Kidney epithelial cell (primary cell): ENCODE results near the gene THADA. TPM values are rescaled to one million over a fixed set of nuclear protein-coding genes. Genes with fewer than 3 reads are reported as not detected.

Source experiments
- DNase-seq: peaks from one replicate; pipeline ENCODE4 v3.0.0-alpha.2; 2010; ENCODE audit warnings: low read depth
- H3K27me3 ChIP-seq: 2 replicates; pipeline ENCODE4 v1.6.0; 2011; ENCODE audit warnings: low read length; ENCODE audit not compliant: control insufficient read depth, insufficient read depth
- H3K36me3 ChIP-seq: 2 replicates; pipeline ENCODE4 v1.5.1; 2011; ENCODE audit warnings: low read length; ENCODE audit not compliant: control insufficient read depth, insufficient read depth
- H3K4me3 ChIP-seq: 2 replicates; pipeline ENCODE4 v1.5.1; 2011; ENCODE audit warnings: low read depth, mild to moderate bottlenecking, control low read depth, low read length
- total RNA-seq: library from RNA; depleted of rRNA; stranded (reverse); fragments of >200 nt; gene quantifications from 2 replicates; pipeline ENCODE4 v1.2.3, GENCODE V29; 2015
- TF ChIP-seq, protein P1 (sequence below): IDR thresholded peaks from 2 replicates; pipeline ENCODE4 v1.5.1; 2011; ENCODE audit warnings: mild to moderate bottlenecking, moderate library complexity, low read length, control low read depth, inconsistent platforms; ENCODE audit not compliant: insufficient read depth, poor library complexity, severe bottlenecking

THADA gene
- total RNA-seq, 1 donor from 2014 or later: 21.5 TPM

- H3K4me3 ChIP-seq: no peak overlapping the region
- no peak for DNase-seq
- H3K36me3 ChIP-seq: peaks cover 5% of the 10 kb centered on the region
- TF ChIP-seq, protein P1, sequence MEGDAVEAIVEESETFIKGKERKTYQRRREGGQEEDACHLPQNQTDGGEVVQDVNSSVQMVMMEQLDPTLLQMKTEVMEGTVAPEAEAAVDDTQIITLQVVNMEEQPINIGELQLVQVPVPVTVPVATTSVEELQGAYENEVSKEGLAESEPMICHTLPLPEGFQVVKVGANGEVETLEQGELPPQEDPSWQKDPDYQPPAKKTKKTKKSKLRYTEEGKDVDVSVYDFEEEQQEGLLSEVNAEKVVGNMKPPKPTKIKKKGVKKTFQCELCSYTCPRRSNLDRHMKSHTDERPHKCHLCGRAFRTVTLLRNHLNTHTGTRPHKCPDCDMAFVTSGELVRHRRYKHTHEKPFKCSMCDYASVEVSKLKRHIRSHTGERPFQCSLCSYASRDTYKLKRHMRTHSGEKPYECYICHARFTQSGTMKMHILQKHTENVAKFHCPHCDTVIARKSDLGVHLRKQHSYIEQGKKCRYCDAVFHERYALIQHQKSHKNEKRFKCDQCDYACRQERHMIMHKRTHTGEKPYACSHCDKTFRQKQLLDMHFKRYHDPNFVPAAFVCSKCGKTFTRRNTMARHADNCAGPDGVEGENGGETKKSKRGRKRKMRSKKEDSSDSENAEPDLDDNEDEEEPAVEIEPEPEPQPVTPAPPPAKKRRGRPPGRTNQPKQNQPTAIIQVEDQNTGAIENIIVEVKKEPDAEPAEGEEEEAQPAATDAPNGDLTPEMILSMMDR: no peak
- H3K27me3 ChIP-seq: no peaks in the 10 kb centered on the region
Measured at GRCh38 chr2:43228321-43228751, 367.5 kb downstream of the THADA start.

- no peaks in the 10 kb centered on the region for H3K27me3 ChIP-seq
- H3K4me3 ChIP-seq: peak overlapping the region; percentile 59
- TF ChIP-seq, protein P1: no peak
- H3K36me3 ChIP-seq: peaks cover 5% of the 10 kb centered on the region
- DNase-seq: no peak
Measured at GRCh38 chr2:43227830-43228281, 368.0 kb downstream of the THADA start.

DNA sequence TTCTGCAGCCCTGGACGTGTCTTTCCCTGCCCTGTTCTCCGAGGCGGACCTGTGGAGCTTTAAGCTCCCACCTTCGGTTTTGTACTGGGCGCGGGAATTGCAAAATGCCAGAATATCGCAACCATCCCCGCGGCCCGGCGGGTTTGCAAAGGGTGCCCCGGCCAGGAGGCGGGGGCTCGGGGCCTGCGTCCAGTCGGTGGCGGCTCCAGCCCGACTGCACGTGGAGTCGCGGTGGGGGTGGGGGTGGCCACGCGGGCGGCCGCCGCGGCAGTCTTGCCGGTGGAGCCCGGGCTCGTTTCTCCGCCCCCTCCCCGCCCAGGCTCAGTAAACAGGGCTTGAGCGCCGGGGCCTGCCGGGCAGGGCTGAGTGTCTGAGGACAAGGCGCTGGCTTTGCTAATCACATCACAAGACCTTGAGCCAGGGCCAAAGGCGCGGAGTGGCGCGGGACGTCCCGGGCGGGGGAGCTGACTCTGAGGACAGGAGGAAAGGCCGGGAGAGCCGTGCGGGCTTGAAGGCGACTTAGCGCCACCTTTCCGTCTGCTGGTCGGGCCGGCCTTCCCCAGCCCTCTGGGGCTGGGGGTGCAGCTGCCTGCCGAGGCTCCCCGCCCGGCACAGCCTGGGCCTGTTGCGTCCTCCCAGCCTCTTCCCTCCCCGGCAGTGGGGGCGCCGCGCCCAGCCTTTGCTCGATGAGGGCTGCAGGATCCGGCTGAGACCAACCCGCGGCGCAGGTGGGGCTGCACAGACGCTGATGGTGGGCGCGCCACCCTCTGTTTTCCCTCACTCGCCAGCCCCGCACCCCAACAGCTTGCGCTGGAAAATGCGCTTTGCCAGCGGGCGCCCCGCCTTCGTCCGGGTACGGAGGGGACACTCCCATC lies 368.6 kb downstream of the THADA start:
- no peaks in the 10 kb centered on the region for H3K27me3 ChIP-seq
- TF ChIP-seq, protein P1: peak; percentile 38
- no peak for DNase-seq
- H3K36me3 ChIP-seq: peaks cover 5% of the 10 kb centered on the region
- peak overlapping the region; percentile 59 for H3K4me3 ChIP-seq

DNA sequence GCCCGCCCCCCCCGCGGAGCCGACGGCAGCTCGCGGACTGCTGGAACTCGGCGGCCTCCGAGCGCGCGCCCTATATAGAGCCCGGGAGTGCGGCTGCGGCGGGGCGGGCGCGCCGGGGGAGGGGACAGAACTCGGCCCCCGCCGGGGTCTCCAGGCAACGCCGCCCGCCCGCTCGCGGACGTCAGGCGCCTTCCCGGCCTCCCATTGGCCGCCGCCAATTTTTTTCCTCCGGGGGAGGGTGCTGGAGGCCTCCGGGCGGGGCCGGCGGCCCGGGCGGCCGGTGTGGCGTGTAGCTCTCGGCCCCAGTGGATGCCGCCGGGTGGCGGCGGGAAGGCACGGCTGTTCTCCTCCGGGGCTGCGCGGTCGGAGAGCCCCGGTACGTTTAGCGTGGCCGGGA lies 369.3 kb downstream of the THADA start, which contains the start of gene ZFP36L2:
TSS of gene ZFP36L2 (minus strand) at position 49 of the 397 bp plus-strand sequence. CDS start 291 bp downstream, outside the sequence.
- no peaks in the 10 kb centered on the region for H3K27me3 ChIP-seq
- peaks cover 5% of the 10 kb centered on the region for H3K36me3 ChIP-seq
- TF ChIP-seq, protein P1: no peak
- H3K4me3 ChIP-seq: peak within 1 kb of the TSS; percentile 82
- DNase-seq: no peak

GRCh38 chr2:43225788-43226557 lies 369.9 kb downstream of the THADA start:
- H3K27me3 ChIP-seq: no peaks in the 10 kb centered on the region
- TF ChIP-seq, protein P1: no peak
- DNase-seq: no peak
- H3K4me3 ChIP-seq: peak overlapping the region; percentile 82
- H3K36me3 ChIP-seq: peaks cover 3% of the 10 kb centered on the region
